ENCODE data around the gene WRAP53. TPM values are rescaled to one million over a fixed set of nuclear protein-coding genes. Genes with fewer than 3 reads are reported as not detected.

Gene WRAP53
- total and polyA plus RNA-seq, 4 donors = 1.8 to 3.3 (median 2.6) TPM

GRCh38 chr17:7644775-7645174, 43.5 kb upstream of the WRAP53 start:
- no peaks in the 10 kb centered on the region for H3K36me3 ChIP-seq (ENCODE audit: control insufficient read depth in 4 of 4, insufficient read depth in 3 of 4, low read depth in 1 of 4, low read length in 3 of 4)
- H3K9ac ChIP-seq (ENCODE audit: low read depth in 1 of 2, low read length in 2 of 2) = no peak overlapping the region
- no peaks in the 10 kb centered on the region for H3K9me3 ChIP-seq (ENCODE audit: control insufficient read depth in 4 of 4, low read length in 3 of 4)
- TF ChIP-seq HNF4A (conservative IDR thresholded peaks at IDR 0.05) (no peak), RAD21 (IDR thresholded peaks at IDR 0.05) (no peak), MAX (IDR thresholded peaks at IDR 0.05) (no peak), JUND (IDR thresholded peaks at IDR 0.05) (no peak), REST (IDR thresholded peaks at IDR 0.05) (no peak), SP1 (IDR thresholded peaks at IDR 0.05) (no peak), HNF4G (IDR thresholded peaks at IDR 0.05) (no peak), EGR1 (IDR thresholded peaks at IDR 0.05; ENCODE audit: low read depth in 2 of 2) (no peak), FOXA2 (IDR thresholded peaks at IDR 0.05) (no peak), CTCF (IDR thresholded peaks at IDR 0.05; ENCODE audit: low read depth, low read length, missing input control) (no peak), NR2F2 (IDR thresholded peaks at IDR 0.05) (no peak), ZBTB33 (IDR thresholded peaks at IDR 0.05) (no peak)
- H3K4me1 ChIP-seq (ENCODE audit: control insufficient read depth in 4 of 4, insufficient read depth in 4 of 4, low read length in 3 of 4) = no peaks in the 10 kb centered on the region
- no peak overlapping the region for H3K27ac ChIP-seq (ENCODE audit: low read depth in 1 of 2, low read length in 2 of 2)
- no peak overlapping the region for H3K4me3 ChIP-seq (ENCODE audit: low read depth in 1 of 3, low read length in 3 of 3)
- DNase-seq (ENCODE audit: low spot score) = no peak
- 88% methylated on average over 4 of the region's 4 CpGs for WGBS
- no peaks in the 10 kb centered on the region for H3K27me3 ChIP-seq (ENCODE audit: control insufficient read depth in 4 of 4, insufficient read depth in 4 of 4, low read length in 3 of 4)

- Histone ChIP-seq H3K27ac (ENCODE audit: low read depth in 1 of 2, low read length in 2 of 2) (no peak overlapping the region), H3K9me3 (ENCODE audit: control insufficient read depth in 4 of 4, low read length in 3 of 4) (no peaks in the 10 kb centered on the region), H3K27me3 (ENCODE audit: control insufficient read depth in 4 of 4, insufficient read depth in 4 of 4, low read length in 3 of 4) (no peaks in the 10 kb centered on the region), H3K4me1 (ENCODE audit: control insufficient read depth in 4 of 4, insufficient read depth in 4 of 4, low read length in 3 of 4) (peaks cover 4 to 15% (median 8%) of the 10 kb centered on the region in 4 donors), H3K9ac (ENCODE audit: low read depth in 1 of 2, low read length in 2 of 2) (no peak overlapping the region), H3K36me3 (ENCODE audit: control insufficient read depth in 4 of 4, insufficient read depth in 3 of 4, low read depth in 1 of 4, low read length in 3 of 4) (no peaks in the 10 kb centered on the region), H3K4me3 (ENCODE audit: low read depth in 1 of 3, low read length in 3 of 3) (no peak overlapping the region)
- WGBS = 80% methylated on average over 9 of the region's 9 CpGs
- TF ChIP-seq YY1 (IDR thresholded peaks at IDR 0.05) (no peak), NR2F2 (IDR thresholded peaks at IDR 0.05) (no peak), REST (IDR thresholded peaks at IDR 0.05) (no peak), ZBTB33 (IDR thresholded peaks at IDR 0.05) (no peak), GABPA (IDR thresholded peaks at IDR 0.05 in 1 of 2, conservative IDR thresholded peaks at IDR 0.05 in 1 of 2) (no peak), RAD21 (IDR thresholded peaks at IDR 0.05) (no peak), ATF3 (IDR thresholded peaks at IDR 0.05) (no peak), FOXA2 (IDR thresholded peaks at IDR 0.05) (no peak), TAF1 (conservative IDR thresholded peaks at IDR 0.05) (no peak), SP1 (IDR thresholded peaks at IDR 0.05) (no peak), HNF4G (IDR thresholded peaks at IDR 0.05) (no peak), FOXA1 (IDR thresholded peaks at IDR 0.05) (no peak), MAX (IDR thresholded peaks at IDR 0.05) (no peak)
- DNase-seq (ENCODE audit: low spot score) = no peak
Observed at GRCh38 chr17:7646457-7646856, 41.8 kb upstream of the WRAP53 start.

Measured in liver (tissue), 9 donors.